Stimulated activated CD8-positive, alpha-beta memory T cell treated with anti-CD3 and anti-CD28 coated beads, Interleukin-7, amount 100 ng/mL, for 1 hour (primary cell): ENCODE results near the gene MYO1A.
"Not testable (repeated sequence)": the region's sequence is repeated elsewhere in the genome, so short reads cannot be mapped to it uniquely, and the experiment has no call there.

Source experiments
- DNase-seq, 2 donors: peaks; one replicate each; pipeline ENCODE4 v3.0.0-alpha.2; 2020; ENCODE audit warnings: low read depth in 2 of 2

MYO1A gene

DNA sequence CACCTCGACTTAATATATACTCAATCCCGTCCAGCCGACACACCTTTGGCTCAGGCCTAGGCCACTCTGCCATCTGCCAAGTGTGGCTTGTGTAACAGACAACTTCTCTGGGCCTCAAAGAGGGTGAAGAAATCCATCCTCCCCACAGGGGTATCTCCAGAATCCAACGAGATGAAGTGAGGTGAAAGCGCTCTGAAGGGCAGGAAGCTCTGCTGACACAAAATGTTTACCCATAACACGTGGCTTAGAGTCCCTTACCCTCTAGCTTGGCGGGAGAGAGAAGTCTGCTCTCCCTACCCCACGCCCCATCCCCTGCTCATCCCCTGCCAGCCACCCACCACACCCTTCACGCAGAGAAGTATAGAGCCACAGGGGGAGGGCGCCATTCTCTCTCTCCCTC lies 56.6 kb downstream of the MYO1A start:
- no peak for DNase-seq

DNA sequence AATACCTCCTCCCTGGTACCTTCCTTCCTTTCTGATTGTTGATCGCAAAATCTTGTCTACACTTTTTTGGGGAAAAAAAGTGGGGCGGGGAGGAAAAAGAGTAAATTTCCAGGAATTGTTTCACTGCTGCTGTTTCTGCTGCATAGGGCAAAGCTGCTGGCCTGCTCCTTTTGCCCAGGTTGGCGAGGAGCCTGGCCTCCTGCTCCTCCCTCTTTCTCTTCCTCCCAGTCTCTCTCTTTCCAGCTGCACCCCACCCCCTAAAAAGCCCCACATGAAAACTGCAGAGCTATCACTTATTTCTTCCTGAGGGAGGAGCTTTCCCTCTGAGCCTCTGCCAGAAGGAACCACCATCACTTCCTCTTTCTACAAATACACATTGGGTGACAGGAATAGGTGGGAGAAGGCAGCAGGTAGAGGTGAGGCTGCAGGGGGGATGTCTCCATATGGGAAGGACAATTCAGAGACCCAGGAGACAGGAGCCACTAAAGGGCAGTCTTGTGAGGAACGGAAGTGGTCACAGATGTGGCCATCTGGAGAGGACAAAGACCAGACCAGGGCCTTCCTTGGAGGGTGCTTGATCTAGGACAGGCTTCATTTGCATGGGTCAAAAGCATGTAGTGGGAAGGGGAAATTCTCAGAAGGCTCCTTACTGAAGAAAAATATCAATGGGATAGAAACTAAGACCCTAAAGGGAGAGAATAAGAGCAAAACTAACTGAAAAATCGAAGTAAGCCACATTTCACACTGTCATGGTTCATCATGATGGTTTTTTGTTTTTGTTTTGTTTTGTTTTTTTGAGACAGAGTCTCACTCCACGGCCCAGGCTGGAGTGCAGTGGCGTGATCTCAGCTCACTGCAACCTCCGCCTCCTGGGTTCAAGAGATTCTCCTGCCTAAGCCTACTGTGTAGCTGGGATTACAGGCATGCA lies 58.3 kb downstream of the MYO1A start:
- DNase-seq: no peak

DNA sequence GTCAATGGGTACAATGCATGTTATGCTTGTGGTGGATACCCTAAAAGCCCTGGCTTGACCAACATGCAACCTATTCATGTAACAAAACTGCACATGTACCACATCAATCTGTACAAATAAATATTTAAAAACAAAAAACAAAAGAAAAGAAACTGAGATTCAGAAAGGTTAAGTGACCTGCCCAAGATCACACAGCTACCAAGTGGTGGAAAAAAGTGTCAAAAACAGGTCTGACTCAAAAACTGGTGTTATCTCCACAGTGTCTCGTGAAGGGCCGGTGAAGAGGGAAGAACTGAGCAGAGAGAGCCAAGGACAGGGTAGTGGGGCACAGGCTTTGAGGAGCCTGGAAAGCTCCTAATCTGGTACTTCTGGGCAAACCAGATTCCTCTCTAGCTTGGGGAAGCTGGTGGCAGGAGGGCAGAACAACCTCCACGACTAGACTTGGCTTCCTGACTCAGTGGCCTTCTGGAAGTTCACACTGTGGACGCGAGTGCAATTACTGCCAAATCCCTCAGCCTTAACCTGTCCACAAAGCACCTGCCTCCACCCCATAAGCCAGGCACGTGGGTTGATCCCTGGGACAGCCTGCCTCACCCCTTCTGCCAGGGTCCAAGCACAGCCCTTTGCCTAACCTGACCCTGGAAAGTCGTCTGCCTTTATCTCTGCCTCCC lies 59.1 kb downstream of the MYO1A start:
- no peak for DNase-seq

DNA sequence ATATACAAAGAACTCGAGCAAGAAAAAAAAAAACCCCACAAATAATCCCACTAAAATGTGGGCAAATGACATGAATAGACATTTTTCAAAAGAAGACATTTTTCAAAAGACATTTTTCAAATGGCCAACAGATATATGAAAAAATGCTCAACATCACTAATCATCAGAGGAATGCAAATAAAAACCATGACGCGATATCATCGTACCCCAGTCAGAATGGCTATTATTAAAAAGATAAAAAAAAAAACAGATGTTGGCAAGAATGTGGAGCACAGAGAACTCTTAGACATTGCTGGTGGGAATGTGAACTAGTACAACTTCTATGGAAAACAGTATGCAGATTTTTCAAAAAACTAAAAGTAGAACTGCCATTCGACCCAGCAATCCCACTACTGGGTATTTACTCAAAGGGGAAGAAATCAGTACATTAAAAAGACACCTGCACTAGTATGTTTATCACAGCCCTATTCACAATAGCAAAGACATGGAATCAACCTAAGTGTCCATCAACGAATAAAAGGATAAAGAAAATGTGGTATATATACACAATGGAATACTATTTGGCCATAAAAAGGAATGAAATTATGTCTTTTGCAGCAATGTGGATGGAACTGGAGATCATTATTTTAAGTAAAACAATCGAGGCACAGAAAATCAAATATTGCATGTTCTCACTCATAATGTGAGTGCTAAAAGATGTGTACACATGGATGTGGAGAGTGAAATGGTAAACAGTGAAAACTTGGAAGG lies 59.9 kb downstream of the MYO1A start:
- DNase-seq: no peak

DNA sequence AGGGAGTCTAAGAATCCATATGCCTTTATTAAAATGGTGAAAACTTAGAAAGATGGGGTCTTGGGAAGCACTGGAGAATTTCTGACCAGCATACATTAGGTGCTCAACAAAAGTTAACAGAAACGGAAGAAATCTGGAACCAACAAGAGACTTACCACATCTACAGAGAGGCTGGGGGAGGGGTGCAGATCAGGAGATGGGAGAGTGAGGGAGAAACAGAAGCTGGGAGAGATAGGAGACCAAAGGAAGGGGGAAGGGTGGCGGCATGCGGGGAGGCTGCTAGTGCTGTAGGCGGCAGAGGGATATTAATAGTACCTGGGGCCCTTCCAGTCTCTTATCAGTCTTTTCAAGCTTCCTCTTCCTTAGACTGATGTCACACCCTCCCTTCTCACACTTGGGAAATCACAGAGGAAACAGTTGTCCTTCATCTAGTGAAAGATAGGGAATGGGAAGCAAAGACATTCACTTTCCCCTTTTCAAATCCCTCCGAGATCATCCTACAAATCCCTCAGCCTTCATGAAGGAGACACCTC lies 61.7 kb downstream of the MYO1A start:
- DNase-seq: no peak

DNA sequence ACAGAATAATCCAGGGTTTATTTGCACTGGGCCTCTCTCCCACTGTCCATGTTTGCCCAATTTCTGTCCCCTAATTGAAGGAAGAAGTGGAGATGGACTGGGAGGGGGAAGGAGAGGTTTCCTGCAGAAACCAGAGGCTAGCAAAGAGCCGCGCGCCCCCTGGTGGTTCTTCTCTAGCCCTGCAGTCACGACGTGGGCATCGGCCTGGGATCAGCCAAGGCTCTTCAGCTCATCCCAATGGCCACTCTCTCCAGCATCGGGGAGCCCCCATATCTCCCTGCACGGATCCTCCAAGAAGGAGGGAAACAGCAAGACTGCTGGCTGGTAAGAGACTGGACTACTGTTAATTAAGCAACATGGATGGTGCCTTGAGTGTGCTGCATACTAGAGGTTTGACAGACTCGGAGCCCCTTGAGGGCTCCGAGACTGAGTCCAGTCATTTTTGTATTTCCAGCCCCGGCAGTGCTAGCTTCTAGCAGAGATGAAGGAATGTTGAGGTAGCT lies 62.3 kb downstream of the MYO1A start:
- DNase-seq: peak; percentile 45 to 68

DNA sequence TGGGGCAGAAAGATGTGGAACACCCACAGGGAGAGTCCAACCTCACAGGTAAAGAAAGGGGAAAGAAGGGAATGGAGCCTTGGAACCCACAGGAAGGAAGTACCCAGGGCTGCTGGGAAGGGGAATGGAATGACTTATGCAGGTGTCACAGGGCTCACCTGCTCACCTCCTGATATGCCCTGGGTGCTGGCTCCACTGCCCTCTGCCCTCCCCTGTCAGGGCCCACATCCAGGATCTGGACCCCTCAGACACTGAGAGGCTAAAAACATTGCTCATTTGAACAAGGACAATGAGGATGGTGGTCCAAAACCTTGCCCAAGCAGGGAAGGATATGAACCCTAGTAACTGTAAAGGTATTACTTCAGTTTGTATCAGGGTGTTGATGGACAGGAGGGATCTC lies 62.9 kb downstream of the MYO1A start:
- no peak for DNase-seq

DNA sequence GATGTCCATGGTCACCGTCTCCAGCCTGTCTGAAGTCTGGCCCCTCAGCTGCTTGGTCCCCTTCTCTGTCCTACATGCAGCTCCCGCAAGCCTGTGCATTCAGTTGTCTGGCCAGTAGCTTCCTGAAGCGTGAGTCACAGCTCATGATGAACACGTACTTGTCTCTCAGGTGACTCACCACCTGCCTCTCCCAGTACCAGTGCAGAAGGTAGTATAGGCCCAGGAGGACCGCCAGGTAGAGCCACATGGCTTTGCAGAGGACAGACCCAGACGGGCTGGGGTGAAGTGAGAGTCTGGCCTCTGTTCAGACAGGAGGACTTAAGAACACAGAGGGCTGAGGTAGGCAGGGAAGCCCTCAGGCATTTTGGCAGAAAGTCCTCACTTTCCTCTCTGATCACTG lies 64.2 kb downstream of the MYO1A start:
- not testable (repeated sequence) for DNase-seq

DNA sequence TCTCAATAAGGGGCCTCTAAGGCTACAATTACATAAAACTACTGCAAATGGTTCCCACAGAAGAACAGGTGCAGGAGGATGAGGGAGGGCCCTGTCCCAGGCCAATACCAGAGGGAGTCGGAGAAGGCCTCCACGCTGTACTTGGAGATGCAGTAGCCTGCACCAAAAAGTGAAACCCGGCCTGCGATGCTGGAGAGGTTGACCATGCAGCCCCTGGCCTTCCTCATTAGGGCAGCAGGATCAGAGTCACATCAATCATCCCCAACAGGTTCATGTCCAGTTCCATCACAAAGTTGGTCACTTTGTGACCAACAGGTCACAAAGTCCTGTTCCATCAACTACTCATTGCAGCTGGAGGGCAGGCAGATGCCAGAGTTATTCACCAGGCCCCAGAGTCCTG lies 66.5 kb downstream of the MYO1A start:
- no peak for DNase-seq

DNA sequence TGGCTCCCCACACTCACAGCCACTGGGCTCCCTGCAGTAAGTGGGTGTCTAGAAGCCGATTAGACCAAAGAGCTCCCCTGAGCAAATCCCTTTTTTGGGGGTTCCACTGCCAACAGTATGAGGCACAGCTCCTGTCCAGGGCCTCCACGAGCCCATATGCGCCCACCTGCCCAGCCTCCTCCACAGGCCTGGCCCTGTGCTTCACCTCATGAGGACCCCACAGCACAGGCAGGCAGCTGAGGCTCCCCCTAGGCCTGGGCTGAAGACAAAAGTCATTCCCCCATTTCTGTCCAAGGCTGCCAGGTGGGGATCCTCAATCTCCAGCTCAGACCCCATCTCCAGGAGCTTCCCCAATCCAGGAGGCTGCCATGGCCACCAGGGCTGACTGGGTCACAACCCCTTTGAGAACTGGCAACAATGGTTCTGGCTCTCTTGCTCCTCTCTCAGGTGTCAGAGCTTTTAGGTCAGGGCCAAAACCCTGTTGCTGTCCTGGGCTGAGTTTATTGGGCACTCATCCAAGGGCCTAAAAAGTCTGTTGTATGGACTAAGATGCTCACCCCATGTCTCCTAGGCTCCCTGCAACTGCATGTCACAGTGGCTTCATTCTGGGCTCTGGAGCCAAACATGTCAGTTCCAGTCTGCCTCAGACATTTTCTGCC lies 67.2 kb downstream of the MYO1A start:
- not testable (repeated sequence) for DNase-seq

DNA sequence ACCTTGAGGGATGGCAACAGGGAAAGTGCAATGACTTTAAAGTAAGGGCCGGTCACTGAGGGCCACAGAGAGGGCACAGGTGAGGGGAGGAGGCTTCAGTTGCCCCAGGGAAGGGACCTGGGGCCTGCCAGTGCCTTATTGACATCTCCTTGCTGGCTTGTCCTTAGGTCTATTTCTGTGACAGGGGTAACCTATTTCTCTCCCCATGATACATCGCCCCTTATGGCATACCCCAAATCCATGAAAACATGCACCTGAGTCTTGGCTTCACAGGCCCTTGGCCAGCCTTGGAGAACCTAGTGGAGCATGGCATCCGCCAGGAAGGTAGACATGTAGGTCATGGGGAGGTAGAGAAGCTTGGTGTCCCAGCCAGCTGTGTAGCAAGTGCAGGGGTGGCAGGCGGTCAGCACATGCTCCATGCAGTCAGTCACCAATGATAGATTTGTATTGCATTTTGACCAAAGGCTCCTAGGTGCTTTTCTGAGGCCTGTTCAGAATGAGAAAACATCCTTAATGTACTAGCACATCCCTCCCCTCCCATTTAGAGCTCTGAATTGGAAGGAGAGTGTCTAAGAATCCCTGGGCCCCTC lies 68.9 kb downstream of the MYO1A start:
- no peak for DNase-seq

DNA sequence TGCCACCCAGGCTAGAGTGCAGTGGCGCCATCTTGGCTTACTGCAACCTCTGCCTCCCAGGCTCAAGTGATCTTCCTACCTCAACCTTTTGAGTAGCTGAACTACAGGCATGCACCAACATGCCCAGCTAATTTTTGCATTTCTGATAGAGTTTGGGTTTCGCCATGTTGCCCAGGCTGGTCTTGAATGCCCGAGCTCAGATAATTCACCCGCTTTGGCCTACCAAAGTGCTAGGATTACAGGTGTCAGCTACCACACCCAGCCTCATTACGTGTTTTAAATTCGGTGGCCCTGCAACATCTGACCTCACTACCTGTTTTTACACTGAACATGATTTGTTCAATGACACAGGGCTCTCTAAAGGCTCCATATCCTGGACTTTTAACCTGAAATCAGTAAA lies 69.7 kb downstream of the MYO1A start:
- no peak for DNase-seq

DNA sequence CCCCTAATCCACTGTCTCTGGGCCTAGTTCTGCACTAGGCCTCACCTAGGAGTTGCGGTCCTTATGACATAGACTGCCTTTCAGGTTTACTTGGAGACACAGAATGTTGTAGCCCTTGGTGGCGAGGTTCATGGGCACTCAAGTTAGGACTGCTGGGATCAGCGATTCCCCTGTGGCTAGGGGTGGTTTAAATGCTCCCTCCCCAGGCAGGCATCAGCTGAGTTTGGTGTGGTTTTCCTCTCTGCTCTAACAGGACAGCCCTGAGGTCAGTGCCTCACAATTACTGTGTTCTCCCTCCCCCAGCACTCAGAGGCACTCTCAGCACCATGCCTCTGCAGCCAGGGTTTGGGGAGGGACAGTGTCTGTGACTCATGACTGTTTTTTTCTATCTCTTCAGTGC lies 70.3 kb downstream of the MYO1A start:
- DNase-seq: no peak
